ENCODE results near the gene ALLC. TPM values are rescaled to one million over a fixed set of nuclear protein-coding genes. Genes with fewer than 3 reads are reported as not detected.
"Not testable (repeated sequence)": the region's sequence is repeated elsewhere in the genome, so short reads cannot be mapped to it uniquely, and the experiment has no call there.

ALLC gene
- polyA plus RNA-seq, 1 experiment, result not detected

DNA sequence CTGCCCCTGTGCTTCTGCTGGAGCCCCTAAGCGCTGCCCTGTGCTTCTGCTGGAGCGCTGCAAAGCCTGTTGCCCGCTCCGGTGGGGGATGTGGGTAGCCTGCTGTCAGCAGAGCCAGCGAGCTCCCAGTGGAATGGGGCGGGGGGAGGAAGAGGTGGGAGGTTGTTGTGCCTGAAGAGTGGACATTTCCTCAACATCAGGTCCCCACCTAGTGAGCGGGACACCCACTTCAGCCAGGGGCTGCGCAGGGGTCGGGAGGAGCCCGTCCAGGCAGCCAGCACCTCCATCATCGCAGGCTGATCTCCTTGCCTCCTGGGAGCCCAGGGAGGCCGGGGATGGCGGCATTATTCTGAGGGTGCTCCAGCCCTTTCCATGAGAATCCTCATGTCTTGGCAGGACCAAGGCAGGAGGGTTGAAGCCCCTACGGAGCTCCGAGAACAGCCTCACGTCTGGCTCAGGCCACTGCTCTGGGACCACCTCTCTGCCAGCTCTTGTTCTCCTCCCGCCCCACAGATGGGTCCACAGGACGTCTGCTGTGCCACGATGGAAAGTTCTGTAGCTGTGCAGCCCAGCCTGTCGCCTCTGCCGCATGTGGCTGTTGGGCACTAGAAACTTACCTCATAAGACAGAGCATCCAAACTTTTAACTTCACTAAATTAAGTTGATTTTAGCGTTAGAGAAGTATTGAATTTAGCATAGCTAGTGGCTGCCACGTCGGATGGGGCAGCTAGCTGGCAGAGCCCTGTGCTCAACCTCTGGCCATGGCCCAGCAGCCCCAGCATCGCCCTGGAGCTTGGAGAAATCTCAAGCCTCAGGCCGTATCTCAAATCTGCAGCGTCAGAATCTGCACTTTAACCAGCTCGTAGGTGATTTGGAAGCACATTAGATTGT, 1.9 kb upstream of the ALLC start:
- Histone ChIP-seq H3K27me3 (ENCODE audit: control insufficient read depth, insufficient read depth, low read length) (no peaks in the 10 kb centered on the region), H3K4me3 (ENCODE audit: low read depth, low read length) (no peak overlapping the region), H3K27ac (ENCODE audit: low read depth, low read length) (peak overlapping the region; percentile 39), H3K9me3 (ENCODE audit: control insufficient read depth, insufficient read depth, low read length) (peaks cover 12% of the 10 kb centered on the region)
- ChIA-PET CTCF (no interaction called here), POLR2A (interaction anchor here (0.6 to 2.1 kb wide), 3 partner anchors 11 to 98 kb away, joined by 3 to 9 read pairs (median 4); partner anchors contain the start of gene RNASEH1)
- TF ChIP-seq, protein P1, sequence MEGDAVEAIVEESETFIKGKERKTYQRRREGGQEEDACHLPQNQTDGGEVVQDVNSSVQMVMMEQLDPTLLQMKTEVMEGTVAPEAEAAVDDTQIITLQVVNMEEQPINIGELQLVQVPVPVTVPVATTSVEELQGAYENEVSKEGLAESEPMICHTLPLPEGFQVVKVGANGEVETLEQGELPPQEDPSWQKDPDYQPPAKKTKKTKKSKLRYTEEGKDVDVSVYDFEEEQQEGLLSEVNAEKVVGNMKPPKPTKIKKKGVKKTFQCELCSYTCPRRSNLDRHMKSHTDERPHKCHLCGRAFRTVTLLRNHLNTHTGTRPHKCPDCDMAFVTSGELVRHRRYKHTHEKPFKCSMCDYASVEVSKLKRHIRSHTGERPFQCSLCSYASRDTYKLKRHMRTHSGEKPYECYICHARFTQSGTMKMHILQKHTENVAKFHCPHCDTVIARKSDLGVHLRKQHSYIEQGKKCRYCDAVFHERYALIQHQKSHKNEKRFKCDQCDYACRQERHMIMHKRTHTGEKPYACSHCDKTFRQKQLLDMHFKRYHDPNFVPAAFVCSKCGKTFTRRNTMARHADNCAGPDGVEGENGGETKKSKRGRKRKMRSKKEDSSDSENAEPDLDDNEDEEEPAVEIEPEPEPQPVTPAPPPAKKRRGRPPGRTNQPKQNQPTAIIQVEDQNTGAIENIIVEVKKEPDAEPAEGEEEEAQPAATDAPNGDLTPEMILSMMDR (IDR thresholded peaks at IDR 0.05; ENCODE audit: low read depth, low read length), result no peak
- DNase-seq (ENCODE audit: low read depth, low spot score), result no peak

DNA sequence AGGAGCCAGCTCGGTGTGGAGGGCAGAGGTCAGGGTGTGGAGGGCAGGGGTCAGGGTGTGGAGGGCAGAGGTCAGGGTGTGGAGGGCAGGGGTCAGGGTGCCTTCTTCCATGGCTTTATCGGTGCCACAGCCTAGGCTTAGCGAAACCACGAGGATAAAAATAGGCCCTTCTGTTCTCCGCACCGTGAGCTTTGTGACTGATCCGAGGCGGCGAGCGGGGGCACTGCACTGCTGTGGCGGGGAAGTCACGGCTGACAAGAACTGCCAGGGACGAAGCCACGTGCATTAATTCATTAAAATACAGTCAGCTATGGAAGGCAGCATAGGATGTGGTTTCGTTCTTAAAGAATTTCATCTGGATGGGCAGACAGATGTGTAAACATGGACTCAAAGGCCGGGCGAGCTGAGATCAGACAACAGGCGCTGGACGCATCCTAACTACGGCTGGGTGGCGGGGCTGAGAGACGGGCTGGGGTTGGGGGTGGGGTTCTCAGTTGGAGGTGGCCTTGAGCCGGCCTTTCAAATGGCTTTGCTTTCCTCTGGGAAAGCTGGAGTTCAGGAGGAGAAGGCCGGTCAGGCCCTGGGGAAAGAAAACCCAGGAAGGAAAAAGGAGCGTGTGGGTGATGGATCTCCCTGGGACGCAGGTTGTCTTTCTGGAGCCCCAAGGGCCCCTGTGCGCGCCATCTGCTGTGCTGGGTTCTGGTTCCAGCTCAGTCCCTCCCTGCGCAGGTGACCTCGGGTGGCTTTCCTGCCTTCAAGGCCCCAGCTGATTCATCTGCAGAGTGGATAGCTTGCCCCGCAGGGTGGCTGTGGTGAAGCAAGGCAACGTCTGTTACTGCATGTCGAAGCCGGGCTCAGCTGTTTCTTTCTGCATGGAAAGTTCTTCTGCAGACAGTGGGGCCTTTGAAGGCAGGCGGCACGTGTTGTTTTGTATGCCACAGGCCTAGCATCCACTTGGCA, 958 bp upstream of the ALLC start:
- peak; percentile 21 for DNase-seq (ENCODE audit: low read depth, low spot score)
- peak overlapping the region; percentile 39 for H3K27ac ChIP-seq (ENCODE audit: low read depth, low read length)
- H3K27me3 ChIP-seq (ENCODE audit: control insufficient read depth, insufficient read depth, low read length), result no peaks in the 10 kb centered on the region
- ChIA-PET POLR2A (interaction anchor here (0.6 to 2.1 kb wide), 5 partner anchors 10 to 137 kb away, joined by 3 to 9 read pairs (median 4); partner anchors contain the start of gene RNASEH1), CTCF (interaction anchor here (0.6 to 0.9 kb wide), 2 partner anchors 133 to 233 kb away, joined by 3 read pairs; no protein-coding TSS in a partner anchor)
- TF ChIP-seq, protein P1 (IDR thresholded peaks at IDR 0.05; ENCODE audit: low read depth, low read length), result no peak
- peaks cover 12% of the 10 kb centered on the region for H3K9me3 ChIP-seq (ENCODE audit: control insufficient read depth, insufficient read depth, low read length)
- no peak overlapping the region for H3K4me3 ChIP-seq (ENCODE audit: low read depth, low read length)

DNA sequence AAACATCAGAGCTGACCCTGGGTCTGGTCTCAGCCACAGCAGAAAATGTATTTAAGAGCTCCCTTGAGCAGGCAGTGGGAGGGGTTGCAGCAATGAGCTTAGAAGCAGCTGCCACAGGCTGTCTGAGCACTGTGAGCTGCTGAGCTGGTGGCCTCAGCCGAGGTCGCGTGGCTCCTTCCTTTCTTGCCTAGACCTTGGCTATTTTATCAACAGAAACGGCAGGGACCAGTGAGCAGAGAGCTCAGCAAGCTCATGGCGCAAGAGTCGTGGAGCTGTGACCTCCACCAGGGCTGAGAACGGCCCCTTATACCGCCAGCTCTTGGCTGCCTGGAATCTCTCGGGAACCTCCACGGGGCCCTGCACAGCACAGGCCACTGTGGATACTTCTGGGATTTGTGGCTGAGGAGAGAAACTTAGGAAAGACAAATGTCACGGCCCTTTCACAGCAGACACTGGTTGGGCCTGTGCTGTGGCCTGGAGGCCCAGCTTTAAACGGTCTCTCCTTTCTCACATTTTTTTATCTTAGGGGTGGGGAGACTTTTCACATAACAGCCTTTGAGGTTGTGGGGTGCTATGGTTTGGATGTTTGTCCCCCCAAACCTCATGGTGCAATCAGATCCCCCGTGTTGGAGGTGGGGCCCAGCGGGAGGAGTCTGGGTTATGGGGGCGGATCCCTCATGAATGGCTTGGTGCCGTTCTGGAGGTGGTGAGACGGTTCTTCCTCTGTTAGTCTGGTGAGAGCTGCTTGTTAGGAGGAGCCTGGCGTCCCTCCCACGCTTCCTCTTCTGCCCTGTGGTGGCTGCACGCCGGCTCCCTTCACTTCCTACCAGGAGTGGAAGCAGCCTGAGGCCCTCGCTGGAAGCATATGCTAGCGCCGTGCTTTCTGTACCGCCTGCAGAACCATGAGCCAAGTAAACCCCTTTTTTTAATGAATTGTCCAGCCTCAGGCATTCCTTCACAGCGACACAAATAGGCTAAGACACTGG, 1.7 kb downstream of the ALLC start:
- no peaks in the 10 kb centered on the region for H3K27me3 ChIP-seq (ENCODE audit: control insufficient read depth, insufficient read depth, low read length)
- DNase-seq (ENCODE audit: low read depth, low spot score), result no peak
- ChIA-PET CTCF (interaction anchor here (1.2 kb wide), 1 partner anchor 9 kb away, joined by 4 read pairs; no protein-coding TSS in a partner anchor), POLR2A (no interaction called here)
- TF ChIP-seq, protein P1 (IDR thresholded peaks at IDR 0.05; ENCODE audit: low read depth, low read length), result no peak
- peaks cover 3% of the 10 kb centered on the region; the same call in 1 of the 2 replicates for H3K9me3 ChIP-seq (ENCODE audit: control insufficient read depth, insufficient read depth, low read length)
- H3K4me3 ChIP-seq (ENCODE audit: low read depth, low read length), result no peak overlapping the region
- H3K27ac ChIP-seq (ENCODE audit: low read depth, low read length), result peak overlapping the region; percentile 31

DNA sequence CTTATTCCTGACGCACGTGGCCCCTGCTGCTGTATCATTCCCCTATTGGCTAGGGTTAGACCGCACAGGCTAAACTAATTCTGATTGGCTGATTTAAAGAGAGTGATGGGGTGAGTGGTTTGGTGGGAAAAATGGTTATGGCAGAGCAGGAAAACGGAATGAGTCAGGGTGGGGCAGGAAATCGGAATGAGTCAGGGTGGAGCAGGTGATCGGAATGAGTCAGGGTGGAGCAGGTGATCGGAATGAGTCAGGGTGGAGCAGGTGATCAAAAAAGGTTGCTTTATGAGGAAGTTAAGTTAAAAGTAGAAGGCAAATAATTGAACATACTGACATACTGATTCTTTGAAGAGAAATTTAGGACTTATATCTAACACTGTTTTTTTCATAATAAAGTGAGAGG, 2.6 kb downstream of the ALLC start:
- H3K27me3 ChIP-seq (ENCODE audit: control insufficient read depth, insufficient read depth, low read length); H3K4me3 ChIP-seq (ENCODE audit: low read depth, low read length); DNase-seq (ENCODE audit: low read depth, low spot score); H3K27ac ChIP-seq (ENCODE audit: low read depth, low read length); POLR2A ChIA-PET; H3K9me3 ChIP-seq (ENCODE audit: control insufficient read depth, insufficient read depth, low read length): not testable (repeated sequence)
- CTCF ChIA-PET, result interaction anchor here (1.3 kb wide), 1 partner anchor 237 kb away, joined by 6 read pairs; no protein-coding TSS in a partner anchor

Measured in AG04450 (cell line).